Epidermal melanocyte (primary cell): Measurements from ENCODE around the gene DPYD.

ENCODE experiments used
- DNase-seq: peaks from one replicate; pipeline ENCODE4 v3.0.0; 2011; ENCODE audit warnings: low spot score; ENCODE audit not compliant: insufficient read length

DPYD gene

GRCh38 chr1:97053268-97053667 is 867.6 kb downstream of the DPYD start:
- DNase-seq, result no peak

DNA sequence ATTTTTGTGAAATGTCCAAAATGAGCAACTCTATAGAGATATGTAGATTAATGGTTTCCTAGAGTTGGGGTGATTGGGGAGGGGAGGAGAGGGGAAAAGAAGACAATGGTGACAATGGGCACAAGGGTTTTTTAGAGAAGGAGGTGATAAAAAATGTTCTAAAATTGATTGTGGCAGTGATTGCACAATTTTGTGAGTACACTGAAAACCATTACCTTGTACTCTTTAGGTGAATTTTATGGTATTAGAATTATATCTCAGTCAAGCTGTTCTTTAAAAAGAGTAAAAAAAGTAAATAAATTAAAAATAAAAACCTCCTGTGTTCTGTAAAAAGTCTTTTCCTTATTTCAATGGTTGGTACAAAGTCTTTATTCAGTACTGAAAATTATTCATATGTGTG is 869.0 kb downstream of the DPYD start:
- no peak for DNase-seq

DNA sequence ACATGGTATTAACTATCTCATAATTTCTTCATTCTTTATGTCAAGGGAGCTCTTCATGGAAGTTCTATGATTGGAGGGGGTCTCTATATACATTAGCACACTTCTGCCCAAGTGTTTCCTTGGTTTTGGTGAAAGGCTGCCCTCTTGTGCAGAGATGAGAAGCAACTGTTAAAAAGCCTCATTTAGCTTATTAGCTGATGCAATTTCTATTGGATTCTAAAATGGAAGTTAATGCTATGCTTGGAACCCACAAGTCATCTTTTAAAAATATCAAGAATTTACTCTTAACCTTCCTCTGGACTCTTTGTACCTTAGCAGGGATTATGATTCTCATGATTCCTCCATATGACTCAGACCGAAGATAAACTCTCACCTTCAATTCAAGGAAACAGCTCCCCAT is 870.3 kb downstream of the DPYD start:
- DNase-seq, result no peak

- no peak for DNase-seq
Observed at GRCh38 chr1:97047421-97047793, 873.4 kb downstream of the DPYD start.

DNA sequence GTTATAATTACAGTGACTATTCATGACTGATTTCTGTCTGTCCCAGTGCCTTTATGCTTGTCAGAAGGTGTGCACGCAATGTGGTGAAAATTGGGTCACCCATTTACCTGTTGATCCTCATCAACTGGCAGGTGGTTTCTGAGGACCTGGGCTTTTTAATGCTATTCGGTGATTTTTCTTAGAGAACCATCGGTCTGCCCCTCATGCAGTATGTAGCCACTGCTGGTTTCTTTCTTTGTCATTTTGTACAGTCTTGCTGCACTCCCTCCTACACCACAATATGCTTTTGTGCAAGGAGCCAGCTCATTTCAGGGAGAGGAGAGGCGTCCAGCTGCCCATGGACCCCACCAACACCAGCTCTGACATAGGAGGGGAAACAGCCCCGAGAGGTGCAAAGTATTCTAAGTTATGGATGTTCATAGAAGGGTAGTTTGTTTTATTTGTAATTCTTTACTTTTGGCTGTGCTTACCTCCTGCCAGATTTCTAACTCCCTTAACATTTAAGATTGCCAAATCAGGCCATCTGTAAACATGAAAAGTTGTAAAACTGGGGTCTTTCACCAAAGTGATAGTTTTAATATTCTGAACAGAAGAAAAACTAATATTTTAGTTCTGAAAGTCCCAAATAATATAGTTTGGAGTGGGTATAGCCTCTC is 873.9 kb downstream of the DPYD start:
- DNase-seq, result no peak

DNA sequence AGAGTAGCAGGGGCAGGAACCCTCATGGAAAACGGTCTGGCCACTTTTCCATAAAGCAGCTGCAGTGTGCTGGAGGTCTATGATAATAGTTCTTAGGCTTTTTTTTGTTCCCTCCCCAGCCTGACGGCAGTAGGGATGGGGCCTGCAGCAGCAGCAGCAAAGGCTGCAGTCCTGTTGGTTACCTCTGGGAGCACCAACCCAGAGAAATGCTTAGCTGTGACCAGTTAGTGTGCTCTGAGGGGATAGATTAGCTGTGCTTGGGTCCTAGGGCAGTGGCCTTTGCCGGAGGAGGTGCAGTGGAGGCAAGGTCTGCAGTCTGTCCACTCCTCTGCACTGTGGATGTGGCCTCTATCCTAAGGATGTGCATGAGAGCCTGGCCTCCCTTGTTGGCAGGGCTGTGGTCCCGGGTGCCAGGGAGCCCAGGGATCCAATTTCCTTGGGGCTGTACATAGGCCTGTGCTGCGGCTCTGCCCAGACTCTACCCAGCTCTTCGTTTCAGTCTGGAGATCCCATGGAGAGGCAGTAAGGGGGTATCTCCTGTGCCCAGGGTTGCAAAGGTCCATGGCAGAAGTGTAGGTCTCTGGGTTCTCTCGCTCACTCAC is 876.6 kb downstream of the DPYD start:
- no peak for DNase-seq

- DNase-seq, result no peak
Observed at GRCh38 chr1:97042551-97042950, 878.3 kb downstream of the DPYD start.

DNA sequence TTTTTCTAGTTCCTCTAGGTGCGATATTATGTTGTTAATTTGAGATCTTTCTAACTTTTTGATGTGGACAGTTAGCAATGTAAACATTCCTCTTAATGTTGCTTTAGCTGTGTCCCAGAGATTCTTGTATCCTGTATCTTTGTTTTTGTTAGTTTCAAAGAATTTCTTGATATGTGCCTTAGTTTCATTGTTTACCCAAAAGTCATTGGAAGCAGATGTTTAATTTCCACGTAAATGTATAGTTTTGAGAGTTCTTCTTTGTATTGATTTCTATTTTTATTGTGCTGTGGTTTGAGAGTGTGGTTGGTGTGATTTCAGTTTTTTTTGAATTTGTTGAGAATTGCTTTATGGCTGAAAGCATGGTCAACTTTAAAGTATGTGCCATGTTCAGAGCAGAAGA is 879.8 kb downstream of the DPYD start:
- no peak for DNase-seq

DNA sequence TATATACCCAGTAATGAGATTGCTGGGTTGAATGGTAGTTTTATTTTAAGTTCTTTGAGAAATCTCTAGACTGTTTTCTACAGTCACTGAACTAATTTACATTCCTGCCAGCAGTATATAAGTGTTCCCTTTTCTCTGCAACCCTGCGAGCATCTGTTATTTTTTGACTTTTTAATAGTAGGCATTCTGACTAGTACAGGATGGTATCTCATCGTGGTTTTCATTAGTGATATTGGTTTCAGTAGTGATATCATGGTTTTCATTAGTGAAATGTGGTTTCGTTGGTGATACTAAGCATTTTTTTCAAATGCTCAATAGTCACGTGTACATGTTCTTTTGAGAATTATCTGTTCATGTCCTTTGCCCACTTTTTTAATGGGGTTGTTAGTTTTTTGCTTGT is 882.4 kb downstream of the DPYD start:
- no peak for DNase-seq

- no peak for DNase-seq
Observed at GRCh38 chr1:97034651-97035050, 886.2 kb downstream of the DPYD start.

DNA sequence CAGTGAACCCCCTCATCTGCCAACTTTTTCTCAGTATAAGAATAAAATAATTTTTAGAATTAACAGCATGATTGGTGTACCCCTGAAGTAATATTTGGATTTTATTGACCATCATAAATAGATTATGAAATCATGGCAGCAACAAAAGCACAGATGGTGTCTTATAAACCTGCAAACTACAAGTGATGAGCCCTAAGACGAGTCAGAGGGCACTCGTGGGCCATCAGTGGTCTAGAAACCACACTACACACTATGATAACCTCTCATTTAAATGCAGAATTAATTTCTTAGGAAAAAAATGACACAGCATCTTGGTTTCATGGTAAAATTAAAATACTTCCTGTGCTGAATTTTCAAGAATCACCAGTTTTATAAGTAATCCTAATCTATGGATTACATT is 886.9 kb downstream of the DPYD start:
- no peak for DNase-seq
